ENCODE results near the gene PSKH1. TPM values are rescaled to one million over a fixed set of nuclear protein-coding genes. Genes with fewer than 3 reads are reported as not detected.

The PSKH1 gene
- total RNA-seq, 4 donors from 2014 or later: 26.4 to 60.2 (median 35.5) TPM

- TF ChIP-seq POLR2A (IDR thresholded peaks at IDR 0.05): no peak
- TF ChIP-seq, protein P1, sequence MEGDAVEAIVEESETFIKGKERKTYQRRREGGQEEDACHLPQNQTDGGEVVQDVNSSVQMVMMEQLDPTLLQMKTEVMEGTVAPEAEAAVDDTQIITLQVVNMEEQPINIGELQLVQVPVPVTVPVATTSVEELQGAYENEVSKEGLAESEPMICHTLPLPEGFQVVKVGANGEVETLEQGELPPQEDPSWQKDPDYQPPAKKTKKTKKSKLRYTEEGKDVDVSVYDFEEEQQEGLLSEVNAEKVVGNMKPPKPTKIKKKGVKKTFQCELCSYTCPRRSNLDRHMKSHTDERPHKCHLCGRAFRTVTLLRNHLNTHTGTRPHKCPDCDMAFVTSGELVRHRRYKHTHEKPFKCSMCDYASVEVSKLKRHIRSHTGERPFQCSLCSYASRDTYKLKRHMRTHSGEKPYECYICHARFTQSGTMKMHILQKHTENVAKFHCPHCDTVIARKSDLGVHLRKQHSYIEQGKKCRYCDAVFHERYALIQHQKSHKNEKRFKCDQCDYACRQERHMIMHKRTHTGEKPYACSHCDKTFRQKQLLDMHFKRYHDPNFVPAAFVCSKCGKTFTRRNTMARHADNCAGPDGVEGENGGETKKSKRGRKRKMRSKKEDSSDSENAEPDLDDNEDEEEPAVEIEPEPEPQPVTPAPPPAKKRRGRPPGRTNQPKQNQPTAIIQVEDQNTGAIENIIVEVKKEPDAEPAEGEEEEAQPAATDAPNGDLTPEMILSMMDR (IDR thresholded peaks at IDR 0.05): no peak
- Histone ChIP-seq H3K27ac (no peak overlapping the region), H3K9me3 (no peaks in the 10 kb centered on the region), H3K27me3 (no peaks in the 10 kb centered on the region), H3K36me3 (peaks cover 0 to 70% (median 0%) of the 10 kb centered on the region in 3 donors), H3K4me3 (no peak overlapping the region), H3K4me1 (peaks cover 0 to 10% (median 6%) of the 10 kb centered on the region in 4 donors)
- no peak for DNase-seq
Observed at GRCh38 chr16:67930191-67930590, 37.1 kb downstream of the PSKH1 start.

DNA sequence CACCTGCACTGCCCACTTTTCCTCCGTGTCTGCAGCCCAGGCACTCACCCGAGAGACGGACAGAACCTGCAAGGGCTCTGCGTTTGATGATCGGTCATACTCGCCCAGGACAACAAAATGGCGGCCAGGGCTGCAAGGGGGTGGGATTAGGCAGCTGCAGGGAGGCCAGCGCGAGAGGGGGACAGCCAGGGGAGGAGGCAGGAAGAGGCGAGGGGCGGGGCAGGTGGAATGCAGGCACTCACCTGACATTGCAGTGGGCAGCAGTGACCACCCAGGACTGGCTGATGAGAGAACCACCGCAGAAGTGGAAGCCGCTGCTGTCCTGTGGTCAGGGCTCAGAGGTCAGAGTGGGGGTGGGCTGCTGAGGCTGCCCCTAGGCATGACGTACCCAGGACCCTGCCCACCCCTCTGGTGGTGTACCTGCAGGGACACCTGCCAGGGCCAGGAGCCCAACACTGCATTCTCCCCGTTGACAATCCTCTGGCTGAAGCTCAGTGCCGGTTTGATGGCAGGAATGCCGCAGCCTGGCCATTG is 37.7 kb downstream of the PSKH1 start:
- Histone ChIP-seq H3K9me3 (no peaks in the 10 kb centered on the region), H3K27ac (no peak overlapping the region), H3K27me3 (no peaks in the 10 kb centered on the region), H3K4me1 (peaks cover 0 to 11% (median 8%) of the 10 kb centered on the region in 4 donors), H3K4me3 (no peak overlapping the region), H3K36me3 (peaks cover 0 to 70% (median 0%) of the 10 kb centered on the region in 3 donors)
- no peak for DNase-seq
- TF ChIP-seq POLR2A (IDR thresholded peaks at IDR 0.05): no peak

- no peak for DNase-seq
- TF ChIP-seq, protein P1 (IDR thresholded peaks at IDR 0.05): no peak
- no peak for TF ChIP-seq POLR2A (IDR thresholded peaks at IDR 0.05)
- Histone ChIP-seq H3K27ac (no peak within 1 kb of the TSS), H3K36me3 (peaks cover 0 to 70% (median 0%) of the 10 kb centered on the region in 3 donors), H3K27me3 (no peaks in the 10 kb centered on the region), H3K9me3 (no peaks in the 10 kb centered on the region), H3K4me1 (peaks cover 0 to 11% (median 8%) of the 10 kb centered on the region in 4 donors), H3K4me3 (no peak within 1 kb of the TSS)
Observed at GRCh38 chr16:67931712-67932461, 38.8 kb downstream of the PSKH1 start, which contains the start of gene CTRL. CTRL (minus strand) TSS chr16:67931862; CDS start chr16:67931852, 10 bp downstream.

DNA sequence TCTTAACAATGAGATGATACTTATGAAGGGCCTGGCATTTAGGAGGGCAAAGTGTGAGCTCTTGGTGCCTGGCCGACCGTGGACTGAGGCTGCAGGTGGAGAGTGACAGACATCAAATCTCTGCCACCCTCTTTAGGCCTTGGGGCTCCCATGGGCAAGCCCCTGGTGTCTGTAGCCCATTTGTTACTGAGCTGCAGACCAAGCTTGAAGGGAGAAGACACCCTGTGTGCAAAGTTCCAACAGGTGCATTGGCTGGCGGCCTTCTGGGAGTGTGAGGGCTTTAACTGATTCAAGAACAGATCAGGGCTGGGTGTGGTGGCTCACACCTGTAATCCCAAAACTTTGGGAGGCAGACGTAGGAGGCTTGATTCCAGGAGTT is 39.4 kb downstream of the PSKH1 start:
- no peak for DNase-seq
- Histone ChIP-seq H3K27ac (no peak overlapping the region), H3K36me3 (peaks cover 0 to 66% (median 0%) of the 10 kb centered on the region in 3 donors)

DNA sequence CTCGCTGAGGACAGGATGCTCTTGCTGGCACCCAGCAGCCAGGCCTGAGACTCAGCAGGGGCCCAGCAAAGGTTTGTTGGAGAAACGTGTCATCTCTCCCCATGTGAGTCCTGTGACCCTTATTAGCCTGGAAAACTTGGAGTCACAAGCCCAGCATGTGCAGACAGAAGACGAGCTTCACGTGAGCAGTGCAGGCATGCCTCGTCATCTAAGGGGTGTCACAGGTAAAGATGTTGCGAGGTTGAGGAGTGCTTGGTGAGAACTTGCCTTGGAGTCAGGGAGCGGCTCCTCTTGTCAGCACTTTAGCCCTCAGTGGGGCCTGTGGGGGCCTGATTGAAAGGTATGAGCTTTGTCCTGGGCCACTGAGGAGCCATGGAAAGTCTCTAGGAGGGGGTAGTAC is 40.8 kb downstream of the PSKH1 start:
- no peaks in the 10 kb centered on the region for H3K27me3 ChIP-seq
- DNase-seq: no peak
- H3K27ac ChIP-seq: no peak overlapping the region
- H3K4me3 ChIP-seq: no peak overlapping the region
- peaks cover 0 to 18% (median 11%) of the 10 kb centered on the region in 4 donors for H3K4me1 ChIP-seq
- H3K9me3 ChIP-seq: no peaks in the 10 kb centered on the region
- TF ChIP-seq, protein P1 (IDR thresholded peaks at IDR 0.05): no peak
- no peak for TF ChIP-seq POLR2A (IDR thresholded peaks at IDR 0.05)
- H3K36me3 ChIP-seq: peaks cover 0 to 55% (median 0%) of the 10 kb centered on the region in 3 donors

More for the DNA sequence above, 39.4 kb downstream of the PSKH1 start:
- Histone ChIP-seq H3K4me3 (no peak overlapping the region), H3K4me1 (peaks cover 0 to 15% (median 11%) of the 10 kb centered on the region in 4 donors), H3K9me3 (no peaks in the 10 kb centered on the region), H3K27me3 (no peaks in the 10 kb centered on the region)
- TF ChIP-seq, protein P1 (IDR thresholded peaks at IDR 0.05): no peak
- TF ChIP-seq POLR2A (IDR thresholded peaks at IDR 0.05): no peak

All from Peyer's patch (tissue), 4 donors.